Uterus (tissue), 4 donors: ENCODE results near the gene FLG. TPM values are rescaled to one million over a fixed set of nuclear protein-coding genes. Genes with fewer than 3 reads are reported as not detected.

Experiments used
- DNase-seq, 2 donors: peaks; one replicate each; pipeline ENCODE4 v3.0.0-alpha.2; 2019 to 2020
- H3K27ac ChIP-seq, 2 donors: fragments of 200-600 bp; sonication (generic); 1 replicate in 1 of 2; 2 replicates in 1 of 2; pipeline ENCODE4 v1.5.1; 2016 to 2018
- H3K27me3 ChIP-seq, 2 donors: fragments of 200-600 bp; sonication (generic); one replicate each; pipeline ENCODE4 v1.5.1; 2018 to 2019; ENCODE audit warnings: control low read depth in 1 of 2
- H3K36me3 ChIP-seq, 2 donors: fragments of 200-600 bp; sonication (generic); one replicate each; pipeline ENCODE4 v1.5.1; 2019; ENCODE audit warnings: control low read depth in 1 of 2
- H3K4me1 ChIP-seq, 2 donors: fragments of 200-600 bp; sonication (generic); one replicate each; pipeline ENCODE4 v1.5.1; 2018 to 2019; ENCODE audit warnings: control low read depth in 1 of 2
- H3K4me3 ChIP-seq, 2 donors: fragments of 200-600 bp; sonication (generic); 1 replicate in 1 of 2; 2 replicates in 1 of 2; pipeline ENCODE4 v1.5.1; 2018 to 2019; ENCODE audit warnings: mild to moderate bottlenecking in 1 of 2
- H3K9me3 ChIP-seq, 2 donors: fragments of 200-600 bp; sonication (generic); one replicate each; pipeline ENCODE4 v1.5.1; 2019; ENCODE audit warnings: control low read depth in 1 of 2
- CTCF ChIP-seq, 4 experiments: fragments of 200-600 bp in 2 of 4; fragments of 450-650 bp in 2 of 4; sonication (generic) in 2 of 4; IDR thresholded peaks; one replicate each; pipeline ENCODE4 v1.5.1; 2016 to 2019; ENCODE audit warnings: antibody characterized with exemption in 4 of 4, mild to moderate bottlenecking in 2 of 4, moderate library complexity in 1 of 4
- POLR2A ChIP-seq, 2 donors: fragments of 450-650 bp; IDR thresholded peaks; one replicate each; pipeline ENCODE4 v1.6.1; 2016; ENCODE audit warnings: antibody characterized with exemption in 2 of 2, mild to moderate bottlenecking in 1 of 2, moderate library complexity in 1 of 2
- intact Hi-C: fragments of 100-400 bp; cut with DNase I; formaldehyde crosslinking; loops from one replicate; pipeline ENCODE4 v1.15.1; 2023; ENCODE audit warnings: low total_unique reads
- total RNA-seq, 4 donors: library from RNA; depleted of rRNA in 3 of 4; stranded (reverse); fragments of >200 nt in 3 of 4; gene quantifications; one replicate each; pipeline versions ENCODE4 v1.1.0 to v1.2.4, GENCODE V29; 2014 to 2023
- donor health status: DM: yes; HTN: yes; CAD: no.

Gene FLG
- under 1 TPM in 2 of 4 donors, not detected in 2; 0.12 to 0.28 TPM for total RNA-seq

DNA sequence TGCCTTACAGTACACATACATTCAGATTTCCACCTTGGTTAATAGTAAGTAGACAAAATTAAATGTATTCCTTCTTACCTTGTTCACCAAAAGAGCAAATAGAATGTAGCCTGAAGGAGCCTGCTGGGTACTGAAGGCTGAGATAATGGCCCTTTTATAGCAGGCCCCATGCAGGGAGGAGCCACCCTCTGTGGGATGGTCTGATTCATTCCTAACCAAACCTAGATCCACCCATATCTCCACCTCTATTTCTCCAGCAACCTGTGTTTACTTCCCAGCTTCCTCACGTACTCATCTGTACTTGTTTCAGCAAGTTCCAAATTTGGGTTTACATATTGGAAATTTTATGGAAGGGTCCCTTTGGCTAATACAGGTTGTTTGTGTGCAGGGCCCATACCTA is at the start of gene FLG:
TSS of gene FLG (minus strand) at position 129 of the 400 bp plus-strand sequence. CDS start 9,783 bp downstream, outside the sequence.
- TF ChIP-seq CTCF (IDR thresholded peaks at IDR 0.05): no peak
- no peak for TF ChIP-seq POLR2A (IDR thresholded peaks at IDR 0.05)
- Histone ChIP-seq H3K4me3 (no peak within 1 kb of the TSS), H3K27me3 (no peaks in the 10 kb centered on the region), H3K4me1 (no peaks in the 10 kb centered on the region), H3K9me3 (no peaks in the 10 kb centered on the region), H3K27ac (no peak within 1 kb of the TSS), H3K36me3 (peaks cover 0 to 4% of the 10 kb centered on the region in 2 donors)
- intact Hi-C loops: no loop called here
- no peak for DNase-seq

GRCh38 chr1:152374451-152374850 is 49.4 kb upstream of the FLG start:
- no peaks in the 10 kb centered on the region for H3K9me3 ChIP-seq
- H3K27ac ChIP-seq: no peak overlapping the region
- DNase-seq: no peak
- TF ChIP-seq POLR2A (IDR thresholded peaks at IDR 0.05): no peak
- no peak for TF ChIP-seq CTCF (IDR thresholded peaks at IDR 0.05)
- intact Hi-C loops: no loop called here
- no peaks in the 10 kb centered on the region for H3K36me3 ChIP-seq
- H3K27me3 ChIP-seq: no peaks in the 10 kb centered on the region
- no peaks in the 10 kb centered on the region for H3K4me1 ChIP-seq
- H3K4me3 ChIP-seq: no peak overlapping the region

DNA sequence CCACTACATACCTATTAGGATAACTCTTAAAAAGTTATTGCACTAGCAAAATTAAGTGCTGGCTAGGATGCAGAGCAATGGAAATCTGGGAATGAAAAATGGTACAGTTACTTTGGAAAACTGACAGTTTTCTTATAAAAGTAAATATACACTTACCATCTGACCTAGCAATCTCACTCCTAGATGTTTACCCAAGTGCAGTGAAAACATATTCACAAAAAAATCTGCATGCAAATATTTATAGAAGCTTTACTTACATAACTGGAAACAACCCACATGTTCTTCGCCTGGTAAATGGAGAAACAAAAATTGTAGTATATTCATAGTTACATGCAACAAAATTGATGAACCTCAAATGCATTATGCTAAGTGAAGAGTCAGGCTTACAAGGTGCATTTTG is 47.6 kb upstream of the FLG start:
- Histone ChIP-seq H3K4me3 (no peak overlapping the region), H3K9me3 (no peaks in the 10 kb centered on the region), H3K27me3 (no peaks in the 10 kb centered on the region), H3K36me3 (no peaks in the 10 kb centered on the region), H3K4me1 (no peaks in the 10 kb centered on the region), H3K27ac (no peak overlapping the region)
- no peak for DNase-seq
- intact Hi-C loops: no loop called here
- TF ChIP-seq POLR2A (IDR thresholded peaks at IDR 0.05) (no peak), CTCF (IDR thresholded peaks at IDR 0.05) (no peak)

DNA sequence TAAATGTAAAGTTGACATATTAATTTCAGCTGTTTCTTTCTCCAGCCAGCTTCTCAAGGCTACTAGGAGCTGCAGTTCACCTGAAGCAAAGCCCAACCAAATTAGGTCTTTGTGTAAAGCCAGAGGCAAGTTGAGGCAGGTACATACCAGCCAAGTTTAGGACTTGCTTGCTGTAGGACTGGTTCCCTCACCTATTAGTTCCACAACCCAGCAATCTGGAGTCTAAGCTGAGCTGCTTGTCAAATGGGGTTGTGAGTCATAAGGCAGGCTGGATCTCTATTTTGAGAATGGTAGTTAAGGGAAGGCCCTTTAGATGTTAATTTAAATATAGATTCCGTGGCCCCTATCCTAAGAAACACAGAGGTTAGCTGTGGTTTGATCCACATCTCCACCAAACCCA is 42.4 kb upstream of the FLG start:
- Histone ChIP-seq H3K4me3 (no peak overlapping the region), H3K27me3 (no peaks in the 10 kb centered on the region), H3K27ac (no peak overlapping the region), H3K4me1 (no peaks in the 10 kb centered on the region), H3K36me3 (no peaks in the 10 kb centered on the region), H3K9me3 (no peaks in the 10 kb centered on the region)
- intact Hi-C loops: no loop called here
- TF ChIP-seq CTCF (IDR thresholded peaks at IDR 0.05) (no peak), POLR2A (IDR thresholded peaks at IDR 0.05) (no peak)
- DNase-seq: no peak

GRCh38 chr1:152359906-152360305 is 34.9 kb upstream of the FLG start, which contains the start of gene FLG2:
FLG2 (minus strand) TSS chr1:152360006; CDS start chr1:152358884, 1,122 bp downstream.
- no peaks in the 10 kb centered on the region for H3K4me1 ChIP-seq
- no peaks in the 10 kb centered on the region for H3K9me3 ChIP-seq
- H3K27me3 ChIP-seq: no peaks in the 10 kb centered on the region
- H3K27ac ChIP-seq: no peak within 1 kb of the TSS
- intact Hi-C loops: no loop called here
- no peak for TF ChIP-seq CTCF (IDR thresholded peaks at IDR 0.05)
- no peak for TF ChIP-seq POLR2A (IDR thresholded peaks at IDR 0.05)
- no peak within 1 kb of the TSS for H3K4me3 ChIP-seq
- no peak for DNase-seq
- no peaks in the 10 kb centered on the region for H3K36me3 ChIP-seq
